Measurements from ENCODE around the gene SENP6.

DNA sequence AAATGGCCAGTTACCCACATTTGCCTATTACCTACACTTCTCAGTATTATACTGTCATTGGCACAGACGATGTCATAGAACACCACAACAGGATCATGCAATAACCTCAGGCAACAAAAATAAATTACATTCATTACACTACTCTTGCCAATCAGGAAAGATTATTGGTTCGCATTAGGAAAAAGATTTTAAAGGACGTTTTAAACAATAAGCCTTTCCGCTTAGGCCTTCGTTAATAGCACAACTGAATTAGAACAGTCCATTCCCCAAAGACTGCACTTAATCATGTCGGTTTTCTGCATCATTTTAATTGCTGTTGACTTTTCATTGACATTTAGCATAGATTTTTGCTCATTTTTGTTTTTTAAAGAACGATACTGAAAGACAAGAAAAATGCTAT, 912 bp upstream of the SENP6 start:
- TF ChIP-seq, protein P1, sequence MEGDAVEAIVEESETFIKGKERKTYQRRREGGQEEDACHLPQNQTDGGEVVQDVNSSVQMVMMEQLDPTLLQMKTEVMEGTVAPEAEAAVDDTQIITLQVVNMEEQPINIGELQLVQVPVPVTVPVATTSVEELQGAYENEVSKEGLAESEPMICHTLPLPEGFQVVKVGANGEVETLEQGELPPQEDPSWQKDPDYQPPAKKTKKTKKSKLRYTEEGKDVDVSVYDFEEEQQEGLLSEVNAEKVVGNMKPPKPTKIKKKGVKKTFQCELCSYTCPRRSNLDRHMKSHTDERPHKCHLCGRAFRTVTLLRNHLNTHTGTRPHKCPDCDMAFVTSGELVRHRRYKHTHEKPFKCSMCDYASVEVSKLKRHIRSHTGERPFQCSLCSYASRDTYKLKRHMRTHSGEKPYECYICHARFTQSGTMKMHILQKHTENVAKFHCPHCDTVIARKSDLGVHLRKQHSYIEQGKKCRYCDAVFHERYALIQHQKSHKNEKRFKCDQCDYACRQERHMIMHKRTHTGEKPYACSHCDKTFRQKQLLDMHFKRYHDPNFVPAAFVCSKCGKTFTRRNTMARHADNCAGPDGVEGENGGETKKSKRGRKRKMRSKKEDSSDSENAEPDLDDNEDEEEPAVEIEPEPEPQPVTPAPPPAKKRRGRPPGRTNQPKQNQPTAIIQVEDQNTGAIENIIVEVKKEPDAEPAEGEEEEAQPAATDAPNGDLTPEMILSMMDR (IDR thresholded peaks at IDR 0.05; ENCODE audit: poor library complexity, severe bottlenecking), result no peak
- no peak for TF ChIP-seq EZH2 (IDR thresholded peaks at IDR 0.05; ENCODE audit: borderline replicate concordance, insufficient read depth, low read length, poor library complexity, severe bottlenecking)
- no peak for TF ChIP-seq REST (IDR thresholded peaks at IDR 0.05; ENCODE audit: borderline replicate concordance)
- no peak for TF ChIP-seq EP300 (conservative IDR thresholded peaks at IDR 0.05; ENCODE audit: poor library complexity, severe bottlenecking)
- no peak for TF ChIP-seq RAD21 (conservative IDR thresholded peaks at IDR 0.05)
- TF ChIP-seq POLR2AphosphoS5 (IDR thresholded peaks at IDR 0.05), result no peak
- no peak for TF ChIP-seq TAF1 (IDR thresholded peaks at IDR 0.05; ENCODE audit: low read depth)
- no peak for TF ChIP-seq SMC3 (conservative IDR thresholded peaks at IDR 0.05; ENCODE audit: poor library complexity)

Measured in neural cell (in vitro differentiated cells).